K562 (cell line): Measurements from ENCODE around the gene LRP4. TPM values are rescaled to one million over a fixed set of nuclear protein-coding genes. Genes with fewer than 3 reads are reported as not detected.

ENCODE experiments used
- NFE2L1 ChIP-seq: fragments of 450-650 bp; IDR thresholded peaks from 2 replicates; pipeline ENCODE4 v1.6.1; 2016; ENCODE audit warnings: missing genetic modification characterization, low read depth, mild to moderate bottlenecking, missing compliant biosample characterization, moderate library complexity, borderline replicate concordance
- NR2F6 ChIP-seq: fragments of 450-650 bp; formaldehyde crosslinking; IDR thresholded peaks from 2 replicates; pipeline ENCODE4 v1.4.0; 2020; ENCODE audit warnings: mild to moderate bottlenecking
- SAP30 ChIP-seq: fragments of 200-600 bp; sonication (generic); IDR thresholded peaks from 2 replicates; pipeline ENCODE4 v1.6.1; 2012; ENCODE audit warnings: borderline replicate concordance, low read depth, mild to moderate bottlenecking, moderate library complexity, low read length, control low read depth, inconsistent platforms; ENCODE audit not compliant: insufficient read depth, poor library complexity, severe bottlenecking
- SRSF1 ChIP-seq: fragments of 200-400 bp; formaldehyde crosslinking; IDR thresholded peaks from 2 replicates; pipeline ENCODE4 v1.6.1; 2017; ENCODE audit warnings: mild to moderate bottlenecking, low read depth, low read length, moderate library complexity
- SUPT5H ChIP-seq: fragments of 450-650 bp; IDR thresholded peaks from 2 replicates; pipeline ENCODE4 v1.6.1; 2016
- TCF7 ChIP-seq: sonication (generic); IDR thresholded peaks from 2 replicates; pipeline ENCODE4 v1.6.1; 2016; ENCODE audit warnings: antibody characterized with exemption, borderline replicate concordance
- ZKSCAN8 ChIP-seq: fragments of 200-800 bp; sonication (Bioruptor generic); IDR thresholded peaks from 2 replicates; pipeline ENCODE4 v1.6.1; 2016; ENCODE audit warnings: missing genetic modification characterization, missing compliant biosample characterization
- ZNF384 ChIP-seq: IDR thresholded peaks from 2 replicates; pipeline ENCODE4 v1.6.1; 2012; ENCODE audit warnings: low read depth, low read length, improper control_type of control experiment
- polyA plus RNA-seq, 8 experiments: library from polyadenylated mRNA; depleted of rRNA in 4 of 8; stranded (reverse) in 5 of 8; unstranded in 3 of 8; fragments of >200 nt; fragmentation: Nextera tagmentation in 2 of 8; fragmentation: Illumina TruSeq in 1 of 8; extraction: Ambion mirVana in 2 of 8; extraction: Trizol in 1 of 8; gene quantifications; 2 replicates each; pipeline versions ENCODE4 v1.2.1 to v1.2.3, GENCODE V29; 2011 to 2014; ENCODE audit warnings: inconsistent platforms in 1 of 8, missing spikeins in 1 of 8
- total RNA-seq, 7 experiments: library from RNA; depleted of rRNA in 6 of 7; stranded (reverse); fragments of >200 nt in 6 of 7; fragmentation: Illumina TruSeq in 2 of 7; extraction: Trizol in 2 of 7; gene quantifications; 2 replicates each; pipeline versions ENCODE4 v1.2.1 to v1.2.3, GENCODE V29; 2011 to 2021; ENCODE audit warnings: low replicate concordance in 1 of 7
- TF ChIP-seq, protein P1 (sequence below): sonication (generic); formaldehyde crosslinking; IDR thresholded peaks from 2 replicates; pipeline ENCODE4 v1.8.0; 2023; ENCODE audit warnings: missing genetic modification reagents, mild to moderate bottlenecking, borderline replicate concordance
- TF ChIP-seq, protein P2 (sequence below): conservative IDR thresholded peaks from 2 replicates; pipeline ENCODE4 v1.6.1; 2011; ENCODE audit warnings: low read depth, mild to moderate bottlenecking, low read length; ENCODE audit not compliant: control insufficient read depth
- TF ChIP-seq, protein P3 (sequence below): fragments of 450-650 bp; IDR thresholded peaks from 2 replicates; pipeline ENCODE4 v1.6.1; 2016
- TF ChIP-seq, protein P4 (sequence below), 3 experiments: IDR thresholded peaks in 2 of 3; conservative IDR thresholded peaks in 1 of 3; 2 replicates each; pipeline ENCODE4 v1.5.1; 2011 to 2012; ENCODE audit warnings: low read length in 3 of 3, mild to moderate bottlenecking in 3 of 3, control low read depth in 2 of 3, improper control_type of control experiment in 1 of 3, inconsistent platforms in 1 of 3, low read depth in 1 of 3, mixed read lengths in 1 of 3, moderate library complexity in 1 of 3; ENCODE audit not compliant: insufficient read depth in 2 of 3
- TF ChIP-seq, protein P5 (sequence below), 2 experiments: IDR thresholded peaks; 2 replicates each; pipeline ENCODE4 v1.6.1; 2012; ENCODE audit warnings: improper control_type of control experiment in 2 of 2, low read depth in 2 of 2, low read length in 2 of 2, borderline replicate concordance in 1 of 2

Gene LRP4
- total and polyA plus RNA-seq, 9 of the 15 experiments (the other 6 are each of a cell fraction or from before 2014, with no cell fraction given): 0.04 to 0.54 (median 0.10) TPM

DNA sequence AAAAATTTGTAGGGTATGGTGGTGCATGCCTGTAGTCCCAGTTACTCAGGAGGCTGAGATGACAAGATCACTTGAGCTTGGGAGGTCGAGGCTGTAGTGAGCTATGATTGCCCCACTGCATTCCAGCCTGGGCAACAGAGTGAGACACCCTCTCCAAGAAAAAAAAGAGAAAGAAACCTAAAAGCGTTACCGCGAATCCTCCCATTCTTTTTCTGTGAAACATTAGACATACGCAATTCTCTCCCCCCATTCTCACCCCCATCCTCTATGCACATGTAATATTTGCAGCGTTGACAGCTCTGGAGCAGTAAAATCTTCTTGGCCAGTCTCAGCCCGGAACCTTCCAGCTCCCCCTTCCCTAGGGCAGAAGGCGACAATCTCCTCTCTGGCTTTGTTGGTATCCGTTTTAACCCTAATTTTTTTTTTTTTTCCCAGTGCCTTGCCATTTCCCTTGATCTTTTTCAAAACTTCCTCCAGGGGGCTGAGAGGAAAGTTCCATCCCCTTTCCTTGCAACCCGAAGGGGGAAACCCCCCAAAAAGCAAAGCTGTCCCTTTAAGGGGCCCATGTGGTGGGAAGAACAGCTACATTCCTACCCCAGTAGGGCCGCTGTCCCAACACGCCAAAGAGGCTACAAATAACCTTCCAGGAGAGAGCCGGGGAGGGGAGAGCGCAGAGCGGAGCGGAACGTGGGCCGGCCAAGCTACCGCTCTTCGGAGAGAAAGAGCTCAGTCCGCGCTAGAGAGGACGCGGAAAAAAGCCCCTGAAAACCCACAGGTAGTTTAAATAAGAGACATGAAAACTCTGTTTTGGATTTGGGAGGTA lies 1.9 kb downstream of the LRP4 start (continued):
- TF ChIP-seq SAP30 (no peak), TCF7 (no peak), ZKSCAN8 (CRISPR knock-in tag) (no peak), ZNF384 (0 out of 2 replicates have a peak, but pooled peaks have one; percentile 9), SUPT5H (no peak), SRSF1 (no peak), NFE2L1 (no peak), NR2F6 (no peak)
- TF ChIP-seq, protein P1, sequence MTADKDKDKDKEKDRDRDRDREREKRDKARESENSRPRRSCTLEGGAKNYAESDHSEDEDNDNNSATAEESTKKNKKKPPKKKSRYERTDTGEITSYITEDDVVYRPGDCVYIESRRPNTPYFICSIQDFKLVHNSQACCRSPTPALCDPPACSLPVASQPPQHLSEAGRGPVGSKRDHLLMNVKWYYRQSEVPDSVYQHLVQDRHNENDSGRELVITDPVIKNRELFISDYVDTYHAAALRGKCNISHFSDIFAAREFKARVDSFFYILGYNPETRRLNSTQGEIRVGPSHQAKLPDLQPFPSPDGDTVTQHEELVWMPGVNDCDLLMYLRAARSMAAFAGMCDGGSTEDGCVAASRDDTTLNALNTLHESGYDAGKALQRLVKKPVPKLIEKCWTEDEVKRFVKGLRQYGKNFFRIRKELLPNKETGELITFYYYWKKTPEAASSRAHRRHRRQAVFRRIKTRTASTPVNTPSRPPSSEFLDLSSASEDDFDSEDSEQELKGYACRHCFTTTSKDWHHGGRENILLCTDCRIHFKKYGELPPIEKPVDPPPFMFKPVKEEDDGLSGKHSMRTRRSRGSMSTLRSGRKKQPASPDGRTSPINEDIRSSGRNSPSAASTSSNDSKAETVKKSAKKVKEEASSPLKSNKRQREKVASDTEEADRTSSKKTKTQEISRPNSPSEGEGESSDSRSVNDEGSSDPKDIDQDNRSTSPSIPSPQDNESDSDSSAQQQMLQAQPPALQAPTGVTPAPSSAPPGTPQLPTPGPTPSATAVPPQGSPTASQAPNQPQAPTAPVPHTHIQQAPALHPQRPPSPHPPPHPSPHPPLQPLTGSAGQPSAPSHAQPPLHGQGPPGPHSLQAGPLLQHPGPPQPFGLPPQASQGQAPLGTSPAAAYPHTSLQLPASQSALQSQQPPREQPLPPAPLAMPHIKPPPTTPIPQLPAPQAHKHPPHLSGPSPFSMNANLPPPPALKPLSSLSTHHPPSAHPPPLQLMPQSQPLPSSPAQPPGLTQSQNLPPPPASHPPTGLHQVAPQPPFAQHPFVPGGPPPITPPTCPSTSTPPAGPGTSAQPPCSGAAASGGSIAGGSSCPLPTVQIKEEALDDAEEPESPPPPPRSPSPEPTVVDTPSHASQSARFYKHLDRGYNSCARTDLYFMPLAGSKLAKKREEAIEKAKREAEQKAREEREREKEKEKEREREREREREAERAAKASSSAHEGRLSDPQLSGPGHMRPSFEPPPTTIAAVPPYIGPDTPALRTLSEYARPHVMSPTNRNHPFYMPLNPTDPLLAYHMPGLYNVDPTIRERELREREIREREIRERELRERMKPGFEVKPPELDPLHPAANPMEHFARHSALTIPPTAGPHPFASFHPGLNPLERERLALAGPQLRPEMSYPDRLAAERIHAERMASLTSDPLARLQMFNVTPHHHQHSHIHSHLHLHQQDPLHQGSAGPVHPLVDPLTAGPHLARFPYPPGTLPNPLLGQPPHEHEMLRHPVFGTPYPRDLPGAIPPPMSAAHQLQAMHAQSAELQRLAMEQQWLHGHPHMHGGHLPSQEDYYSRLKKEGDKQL (CRISPR knock-in tag): no peak
- TF ChIP-seq, protein P2, sequence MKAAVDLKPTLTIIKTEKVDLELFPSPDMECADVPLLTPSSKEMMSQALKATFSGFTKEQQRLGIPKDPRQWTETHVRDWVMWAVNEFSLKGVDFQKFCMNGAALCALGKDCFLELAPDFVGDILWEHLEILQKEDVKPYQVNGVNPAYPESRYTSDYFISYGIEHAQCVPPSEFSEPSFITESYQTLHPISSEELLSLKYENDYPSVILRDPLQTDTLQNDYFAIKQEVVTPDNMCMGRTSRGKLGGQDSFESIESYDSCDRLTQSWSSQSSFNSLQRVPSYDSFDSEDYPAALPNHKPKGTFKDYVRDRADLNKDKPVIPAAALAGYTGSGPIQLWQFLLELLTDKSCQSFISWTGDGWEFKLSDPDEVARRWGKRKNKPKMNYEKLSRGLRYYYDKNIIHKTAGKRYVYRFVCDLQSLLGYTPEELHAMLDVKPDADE: no peak
- TF ChIP-seq, protein P3, sequence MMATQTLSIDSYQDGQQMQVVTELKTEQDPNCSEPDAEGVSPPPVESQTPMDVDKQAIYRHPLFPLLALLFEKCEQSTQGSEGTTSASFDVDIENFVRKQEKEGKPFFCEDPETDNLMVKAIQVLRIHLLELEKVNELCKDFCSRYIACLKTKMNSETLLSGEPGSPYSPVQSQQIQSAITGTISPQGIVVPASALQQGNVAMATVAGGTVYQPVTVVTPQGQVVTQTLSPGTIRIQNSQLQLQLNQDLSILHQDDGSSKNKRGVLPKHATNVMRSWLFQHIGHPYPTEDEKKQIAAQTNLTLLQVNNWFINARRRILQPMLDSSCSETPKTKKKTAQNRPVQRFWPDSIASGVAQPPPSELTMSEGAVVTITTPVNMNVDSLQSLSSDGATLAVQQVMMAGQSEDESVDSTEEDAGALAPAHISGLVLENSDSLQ: no peak
- TF ChIP-seq, protein P4, sequence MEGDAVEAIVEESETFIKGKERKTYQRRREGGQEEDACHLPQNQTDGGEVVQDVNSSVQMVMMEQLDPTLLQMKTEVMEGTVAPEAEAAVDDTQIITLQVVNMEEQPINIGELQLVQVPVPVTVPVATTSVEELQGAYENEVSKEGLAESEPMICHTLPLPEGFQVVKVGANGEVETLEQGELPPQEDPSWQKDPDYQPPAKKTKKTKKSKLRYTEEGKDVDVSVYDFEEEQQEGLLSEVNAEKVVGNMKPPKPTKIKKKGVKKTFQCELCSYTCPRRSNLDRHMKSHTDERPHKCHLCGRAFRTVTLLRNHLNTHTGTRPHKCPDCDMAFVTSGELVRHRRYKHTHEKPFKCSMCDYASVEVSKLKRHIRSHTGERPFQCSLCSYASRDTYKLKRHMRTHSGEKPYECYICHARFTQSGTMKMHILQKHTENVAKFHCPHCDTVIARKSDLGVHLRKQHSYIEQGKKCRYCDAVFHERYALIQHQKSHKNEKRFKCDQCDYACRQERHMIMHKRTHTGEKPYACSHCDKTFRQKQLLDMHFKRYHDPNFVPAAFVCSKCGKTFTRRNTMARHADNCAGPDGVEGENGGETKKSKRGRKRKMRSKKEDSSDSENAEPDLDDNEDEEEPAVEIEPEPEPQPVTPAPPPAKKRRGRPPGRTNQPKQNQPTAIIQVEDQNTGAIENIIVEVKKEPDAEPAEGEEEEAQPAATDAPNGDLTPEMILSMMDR (IDR thresholded peaks at IDR 0.05 in 2 of 3, conservative IDR thresholded peaks at IDR 0.05 in 1 of 3; ENCODE audit: insufficient read depth in 2 of 3, low read depth in 1 of 3, low read length in 3 of 3): peak; percentile 2 to 19 (median 15); a peak in 2 of 6 replicates
- TF ChIP-seq, protein P5, sequence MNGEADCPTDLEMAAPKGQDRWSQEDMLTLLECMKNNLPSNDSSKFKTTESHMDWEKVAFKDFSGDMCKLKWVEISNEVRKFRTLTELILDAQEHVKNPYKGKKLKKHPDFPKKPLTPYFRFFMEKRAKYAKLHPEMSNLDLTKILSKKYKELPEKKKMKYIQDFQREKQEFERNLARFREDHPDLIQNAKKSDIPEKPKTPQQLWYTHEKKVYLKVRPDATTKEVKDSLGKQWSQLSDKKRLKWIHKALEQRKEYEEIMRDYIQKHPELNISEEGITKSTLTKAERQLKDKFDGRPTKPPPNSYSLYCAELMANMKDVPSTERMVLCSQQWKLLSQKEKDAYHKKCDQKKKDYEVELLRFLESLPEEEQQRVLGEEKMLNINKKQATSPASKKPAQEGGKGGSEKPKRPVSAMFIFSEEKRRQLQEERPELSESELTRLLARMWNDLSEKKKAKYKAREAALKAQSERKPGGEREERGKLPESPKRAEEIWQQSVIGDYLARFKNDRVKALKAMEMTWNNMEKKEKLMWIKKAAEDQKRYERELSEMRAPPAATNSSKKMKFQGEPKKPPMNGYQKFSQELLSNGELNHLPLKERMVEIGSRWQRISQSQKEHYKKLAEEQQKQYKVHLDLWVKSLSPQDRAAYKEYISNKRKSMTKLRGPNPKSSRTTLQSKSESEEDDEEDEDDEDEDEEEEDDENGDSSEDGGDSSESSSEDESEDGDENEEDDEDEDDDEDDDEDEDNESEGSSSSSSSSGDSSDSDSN (IDR thresholded peaks at IDR 0.05; ENCODE audit: borderline replicate concordance in 1 of 2, low read depth in 2 of 2, low read length in 2 of 2): peak; percentile 22 to 77; a peak in 1 of 4 replicates
